Spleen (tissue), 11 donors: ENCODE data around the gene ST6GALNAC3. TPM values are rescaled to one million over a fixed set of nuclear protein-coding genes. Genes with fewer than 3 reads are reported as not detected.

Source experiments
- DNase-seq: peaks from one replicate; pipeline ENCODE4 v3.0.0-alpha.2; 2020
- H3K27ac ChIP-seq, 8 donors: fragments of 200-600 bp; sonication (generic) in 7 of 8; 1 replicate in 4 of 8; 2 replicates in 4 of 8; pipeline versions ENCODE4 v1.5.0 to v1.8.0; 2016 to 2021; ENCODE audit warnings: inconsistent platforms in 4 of 8, mild to moderate bottlenecking in 4 of 8, moderate library complexity in 1 of 8
- H3K27me3 ChIP-seq, 7 donors: fragments of 200-600 bp; sonication (generic) in 6 of 7; replicated peaks in 1 of 7; 1 replicate in 4 of 7; 2 replicates in 3 of 7; pipeline versions ENCODE4 v1.5.0 to v1.8.0; 2016 to 2021; ENCODE audit warnings: inconsistent platforms in 3 of 7, mild to moderate bottlenecking in 1 of 7
- H3K36me3 ChIP-seq, 6 donors: fragments of 200-600 bp; sonication (generic) in 5 of 6; 1 replicate in 4 of 6; 2 replicates in 2 of 6; pipeline versions ENCODE4 v1.5.0 to v1.8.0; 2016 to 2021; ENCODE audit warnings: inconsistent platforms in 2 of 6
- H3K4me1 ChIP-seq, 6 donors: fragments of 200-600 bp; sonication (generic) in 5 of 6; 1 replicate in 3 of 6; 2 replicates in 3 of 6; pipeline versions ENCODE4 v1.5.0 to v1.8.0; 2016 to 2021; ENCODE audit warnings: inconsistent platforms in 3 of 6
- H3K4me3 ChIP-seq, 8 donors: fragments of 200-600 bp; sonication (generic) in 7 of 8; 1 replicate in 4 of 8; 2 replicates in 4 of 8; pipeline versions ENCODE4 v1.5.0 to v1.8.0; 2016 to 2021; ENCODE audit warnings: inconsistent platforms in 4 of 8, mild to moderate bottlenecking in 4 of 8, moderate library complexity in 2 of 8
- H3K9me3 ChIP-seq, 8 donors: fragments of 200-600 bp; sonication (generic) in 7 of 8; 1 replicate in 4 of 8; 2 replicates in 4 of 8; pipeline versions ENCODE4 v1.5.0 to v1.8.0; 2016 to 2021; ENCODE audit warnings: inconsistent platforms in 4 of 8
- CTCF ChIP-seq, 11 experiments: fragments of 200-600 bp in 7 of 11; fragments of 450-650 bp in 4 of 11; sonication (generic) in 4 of 11; IDR thresholded peaks in 8 of 11; conservative IDR thresholded peaks in 3 of 11; 1 replicate in 7 of 11; 2 replicates in 4 of 11; pipeline versions ENCODE4 v1.4.0 to v1.8.0; 2016 to 2021; ENCODE audit warnings: antibody characterized with exemption in 11 of 11, inconsistent platforms in 4 of 11, mild to moderate bottlenecking in 1 of 11
- POLR2A ChIP-seq, 3 donors: fragments of 450-650 bp; IDR thresholded peaks; one replicate each; pipeline ENCODE4 v1.5.1; 2017; ENCODE audit warnings: antibody characterized with exemption in 3 of 3, mild to moderate bottlenecking in 1 of 3
- POLR2AphosphoS5 ChIP-seq, 3 donors: sonication (generic); formaldehyde crosslinking; IDR thresholded peaks; one replicate each; pipeline ENCODE4 v1.5.1; 2017; ENCODE audit warnings: antibody characterized with exemption in 3 of 3
- WGBS, 5 donors: extraction: QIAGEN DNeasy Blood & Tissue Kit in 3 of 5; methylation state at CpG; one replicate each; pipeline versions ENCODE4 v1.1.5 to v1.1.7; 2013 to 2018; 5-methylcytosine and 5-hydroxymethylcytosine counted together
- intact Hi-C: fragments of 100-400 bp; cut with DNase I; formaldehyde crosslinking; loops from one replicate; pipeline ENCODE4 v1.15.0; 2023; ENCODE audit warnings: low total_unique reads
- polyA plus RNA-seq, 3 donors: library from polyadenylated mRNA; stranded (reverse); fragments of 200-250 nt; gene quantifications; one replicate each; pipeline ENCODE4 v1.2.1, GENCODE V29; 2013
- total RNA-seq, 7 donors: library from RNA; depleted of rRNA in 3 of 7; stranded (reverse); fragments of >200 nt in 3 of 7; fragmentation: NEBNext Ultra II Directional in 4 of 7; extraction: Animal tissue kit (Norgen Biotek cat#: 25700) in 4 of 7; gene quantifications; one replicate each; pipeline versions ENCODE4 v1.1.0 to v1.2.1, GENCODE V29; 2016 to 2021
- donor health status: healthy with polysubstance abuse.
- donor health status: DM: no; HTN: no; CAD: no; lungs with moderate emphysema.
- donor health status: DM: no; HTN: no; CAD: no.
- donor health status: Bipolar disorder and iron deficiency.
- donor health status: healthy.
- donor health status: DM: no; HTN: no; CAD: no.
- donor health status: DM: yes; HTN: yes; CAD: no.

The ST6GALNAC3 gene
- total and polyA plus RNA-seq, 10 donors: 0.93 to 24.7 (median 10.1) TPM

- H3K36me3 ChIP-seq: no peaks in the 10 kb centered on the region
- H3K9me3 ChIP-seq: peaks cover 0 to 23% (median 8%) of the 10 kb centered on the region in 8 donors
- H3K27me3 ChIP-seq: no peaks in the 10 kb centered on the region
- intact Hi-C loops: no loop called here
- H3K4me1 ChIP-seq: no peaks in the 10 kb centered on the region
- WGBS, 5 donors: 52 to 87% (median 67%) methylated on average over 2 of the region's 2 CpGs
- no peak for DNase-seq
- TF ChIP-seq CTCF (IDR thresholded peaks at IDR 0.05 in 8 of 11, conservative IDR thresholded peaks at IDR 0.05 in 3 of 11): no peak
- TF ChIP-seq POLR2AphosphoS5 (IDR thresholded peaks at IDR 0.05): no peak
- no peak for TF ChIP-seq POLR2A (IDR thresholded peaks at IDR 0.05)
- no peak overlapping the region for H3K27ac ChIP-seq
- no peak overlapping the region for H3K4me3 ChIP-seq
These were observed 467.1 kb downstream of the ST6GALNAC3 start for GRCh38 chr1:76541618-76542017.

- no peaks in the 10 kb centered on the region for H3K36me3 ChIP-seq
- H3K4me3 ChIP-seq: no peak overlapping the region
- no peak overlapping the region for H3K27ac ChIP-seq
- DNase-seq: no peak
- H3K9me3 ChIP-seq: peaks cover 0 to 23% (median 8%) of the 10 kb centered on the region in 8 donors
- intact Hi-C loops: no loop called here
- no peaks in the 10 kb centered on the region for H3K4me1 ChIP-seq
- no peaks in the 10 kb centered on the region for H3K27me3 ChIP-seq
- TF ChIP-seq POLR2A (IDR thresholded peaks at IDR 0.05) (no peak), CTCF (IDR thresholded peaks at IDR 0.05 in 8 of 11, conservative IDR thresholded peaks at IDR 0.05 in 3 of 11) (no peak), POLR2AphosphoS5 (IDR thresholded peaks at IDR 0.05) (no peak)
These were observed 467.8 kb downstream of the ST6GALNAC3 start for GRCh38 chr1:76542359-76542758.

GRCh38 chr1:76543495-76543894 lies 468.9 kb downstream of the ST6GALNAC3 start:
- TF ChIP-seq POLR2A (IDR thresholded peaks at IDR 0.05) (no peak), POLR2AphosphoS5 (IDR thresholded peaks at IDR 0.05) (no peak), CTCF (IDR thresholded peaks at IDR 0.05 in 8 of 11, conservative IDR thresholded peaks at IDR 0.05 in 3 of 11) (no peak)
- no peak for DNase-seq
- Histone ChIP-seq H3K9me3 (peaks cover 0 to 17% (median 7%) of the 10 kb centered on the region in 8 donors), H3K4me3 (no peak overlapping the region), H3K36me3 (no peaks in the 10 kb centered on the region), H3K4me1 (no peaks in the 10 kb centered on the region), H3K27ac (no peak overlapping the region), H3K27me3 (no peaks in the 10 kb centered on the region)
- 83 to 94% (median 92%) methylated on average over 3 of the region's 3 CpGs for WGBS, 5 donors
- intact Hi-C loops: no loop called here

GRCh38 chr1:76546354-76546933 lies 471.9 kb downstream of the ST6GALNAC3 start:
- Histone ChIP-seq H3K36me3 (no peaks in the 10 kb centered on the region), H3K9me3 (no peaks in the 10 kb centered on the region), H3K27ac (no peak overlapping the region), H3K4me3 (no peak overlapping the region), H3K4me1 (no peaks in the 10 kb centered on the region), H3K27me3 (no peaks in the 10 kb centered on the region)
- intact Hi-C loops: no loop called here
- TF ChIP-seq POLR2AphosphoS5 (IDR thresholded peaks at IDR 0.05) (no peak), CTCF (IDR thresholded peaks at IDR 0.05 in 8 of 11, conservative IDR thresholded peaks at IDR 0.05 in 3 of 11) (no peak), POLR2A (IDR thresholded peaks at IDR 0.05) (no peak)
- 76 to 87% (median 78%) methylated on average over 3 of the region's 3 CpGs for WGBS, 5 donors
- no peak for DNase-seq
